Measurements from ENCODE around the gene DYRK3.

- TF ChIP-seq, protein P1, sequence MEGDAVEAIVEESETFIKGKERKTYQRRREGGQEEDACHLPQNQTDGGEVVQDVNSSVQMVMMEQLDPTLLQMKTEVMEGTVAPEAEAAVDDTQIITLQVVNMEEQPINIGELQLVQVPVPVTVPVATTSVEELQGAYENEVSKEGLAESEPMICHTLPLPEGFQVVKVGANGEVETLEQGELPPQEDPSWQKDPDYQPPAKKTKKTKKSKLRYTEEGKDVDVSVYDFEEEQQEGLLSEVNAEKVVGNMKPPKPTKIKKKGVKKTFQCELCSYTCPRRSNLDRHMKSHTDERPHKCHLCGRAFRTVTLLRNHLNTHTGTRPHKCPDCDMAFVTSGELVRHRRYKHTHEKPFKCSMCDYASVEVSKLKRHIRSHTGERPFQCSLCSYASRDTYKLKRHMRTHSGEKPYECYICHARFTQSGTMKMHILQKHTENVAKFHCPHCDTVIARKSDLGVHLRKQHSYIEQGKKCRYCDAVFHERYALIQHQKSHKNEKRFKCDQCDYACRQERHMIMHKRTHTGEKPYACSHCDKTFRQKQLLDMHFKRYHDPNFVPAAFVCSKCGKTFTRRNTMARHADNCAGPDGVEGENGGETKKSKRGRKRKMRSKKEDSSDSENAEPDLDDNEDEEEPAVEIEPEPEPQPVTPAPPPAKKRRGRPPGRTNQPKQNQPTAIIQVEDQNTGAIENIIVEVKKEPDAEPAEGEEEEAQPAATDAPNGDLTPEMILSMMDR (IDR thresholded peaks at IDR 0.05; ENCODE audit: insufficient read depth, low read length, poor library complexity, severe bottlenecking): no peak
- TF ChIP-seq EZH2phosphoT487 (conservative IDR thresholded peaks at IDR 0.05; ENCODE audit: low read length): no peak
Observed at GRCh38 chr1:206685334-206685768, 50.0 kb downstream of the DYRK3 start.
